EL (cell line): Measurements from ENCODE around the gene GDPD4.

ENCODE experiments used
- DNase-seq: peaks from one replicate; pipeline ENCODE4 v3.0.0-alpha.2; 2016

Gene GDPD4

GRCh38 chr11:77236901-77237300, 64.6 kb downstream of the GDPD4 start:
- DNase-seq = peak; percentile 47

DNA sequence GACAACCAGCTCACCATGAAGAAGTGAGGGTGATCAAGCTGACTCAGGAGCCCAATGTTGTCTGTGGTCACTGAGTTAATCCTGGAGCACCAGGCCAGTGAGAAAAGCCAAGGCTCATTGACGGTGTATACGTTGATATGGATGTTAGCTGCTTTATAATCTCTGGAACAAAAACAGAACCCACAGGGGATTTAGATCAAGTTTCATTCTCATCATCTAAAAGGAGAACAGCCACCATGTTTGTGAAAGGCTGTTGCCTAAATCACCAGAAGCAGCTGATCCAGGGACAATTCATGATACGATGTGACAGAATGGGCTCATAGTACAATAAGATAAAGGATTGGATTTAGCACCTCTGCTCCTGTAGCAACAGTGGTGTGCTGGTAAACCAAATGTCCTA, 68.5 kb downstream of the GDPD4 start:
- DNase-seq = no peak

DNA sequence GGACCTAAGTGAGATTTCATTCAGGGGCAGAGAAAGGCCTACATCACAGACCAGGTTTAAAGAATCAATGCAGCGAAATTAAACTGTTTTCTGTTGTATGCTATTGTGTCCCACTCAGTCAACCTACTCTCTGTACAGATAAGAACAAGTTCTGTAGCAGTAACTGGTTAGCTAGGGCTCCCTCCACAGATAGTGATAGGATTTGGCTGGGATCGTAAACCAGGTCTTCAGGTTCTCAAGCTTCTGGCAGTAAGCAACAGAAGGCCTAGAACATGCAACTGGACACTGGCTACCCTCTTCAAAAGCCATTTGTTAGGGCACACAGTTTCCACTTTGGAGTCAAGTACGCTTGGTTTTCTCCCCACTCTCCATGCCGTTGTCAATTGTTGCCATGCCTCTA, 69.2 kb downstream of the GDPD4 start:
- DNase-seq = no peak

GRCh38 chr11:77231800-77232199, 69.7 kb downstream of the GDPD4 start:
- no peak for DNase-seq

GRCh38 chr11:77230878-77231605, 70.4 kb downstream of the GDPD4 start:
- DNase-seq = no peak

DNA sequence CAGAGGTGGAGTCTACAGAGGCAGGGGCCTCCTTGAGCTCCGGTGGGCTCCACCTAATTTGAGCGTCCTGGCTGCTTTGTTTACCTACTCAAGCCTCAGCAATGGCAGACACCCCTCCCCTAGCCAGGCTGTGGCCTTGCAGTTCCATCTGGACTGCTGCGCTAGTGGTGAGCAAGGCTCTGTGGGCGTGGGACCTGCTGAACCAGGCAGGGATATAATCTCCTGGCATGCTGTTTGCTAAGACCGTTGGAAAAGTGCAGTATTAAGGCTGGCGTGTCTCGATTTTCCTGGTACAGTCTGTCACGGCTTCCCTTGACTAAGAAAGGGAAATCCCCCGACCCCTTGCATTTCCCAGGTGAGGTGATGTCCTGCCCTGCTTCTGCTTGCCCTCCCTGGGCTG, 77.7 kb downstream of the GDPD4 start:
- no peak for DNase-seq

GRCh38 chr11:77217156-77217555, 84.3 kb downstream of the GDPD4 start:
- DNase-seq = no peak

- DNase-seq = no peak
These were observed 86.4 kb downstream of the GDPD4 start for GRCh38 chr11:77215106-77215505.

- no peak for DNase-seq
These were observed 86.9 kb downstream of the GDPD4 start for GRCh38 chr11:77214557-77214956.

- no peak for DNase-seq
These were observed 87.7 kb downstream of the GDPD4 start for GRCh38 chr11:77213589-77214428.

- no peak for DNase-seq
These were observed 88.4 kb downstream of the GDPD4 start for GRCh38 chr11:77213029-77213579.

DNA sequence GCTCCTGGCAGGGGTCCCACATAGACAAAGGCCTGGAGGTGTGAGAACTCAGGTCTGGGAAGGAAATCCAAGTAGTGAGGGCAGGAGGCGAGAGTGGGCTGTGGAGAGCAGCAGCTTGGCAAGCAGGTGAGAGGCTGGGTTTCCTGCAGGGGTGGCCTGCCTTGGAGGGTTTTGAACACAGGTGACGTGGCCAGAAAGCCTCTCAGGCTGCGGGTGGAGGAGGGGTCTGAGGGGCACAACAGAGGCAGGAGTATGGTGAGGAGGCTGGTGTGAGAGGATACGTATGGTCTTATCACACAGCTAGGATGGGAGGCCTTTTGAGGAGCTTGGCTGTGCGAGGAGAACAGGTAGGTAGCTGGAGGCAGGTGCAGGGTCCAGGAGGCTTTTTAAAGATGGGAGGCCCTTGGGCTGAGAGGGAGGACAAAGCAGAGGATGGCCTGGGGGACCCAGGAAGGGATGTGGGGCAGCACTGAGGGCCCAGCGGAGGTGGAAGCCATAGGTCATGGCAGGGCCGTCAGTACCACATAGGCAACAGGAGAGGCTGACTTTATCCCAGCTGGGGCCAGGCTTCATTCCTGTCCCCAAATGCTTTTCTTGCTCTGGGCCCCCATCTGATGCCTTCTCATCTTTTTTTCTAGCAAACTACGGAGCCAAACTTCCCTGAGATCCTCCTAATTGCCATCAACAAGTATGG, 89.0 kb downstream of the GDPD4 start:
- DNase-seq = no peak

DNA sequence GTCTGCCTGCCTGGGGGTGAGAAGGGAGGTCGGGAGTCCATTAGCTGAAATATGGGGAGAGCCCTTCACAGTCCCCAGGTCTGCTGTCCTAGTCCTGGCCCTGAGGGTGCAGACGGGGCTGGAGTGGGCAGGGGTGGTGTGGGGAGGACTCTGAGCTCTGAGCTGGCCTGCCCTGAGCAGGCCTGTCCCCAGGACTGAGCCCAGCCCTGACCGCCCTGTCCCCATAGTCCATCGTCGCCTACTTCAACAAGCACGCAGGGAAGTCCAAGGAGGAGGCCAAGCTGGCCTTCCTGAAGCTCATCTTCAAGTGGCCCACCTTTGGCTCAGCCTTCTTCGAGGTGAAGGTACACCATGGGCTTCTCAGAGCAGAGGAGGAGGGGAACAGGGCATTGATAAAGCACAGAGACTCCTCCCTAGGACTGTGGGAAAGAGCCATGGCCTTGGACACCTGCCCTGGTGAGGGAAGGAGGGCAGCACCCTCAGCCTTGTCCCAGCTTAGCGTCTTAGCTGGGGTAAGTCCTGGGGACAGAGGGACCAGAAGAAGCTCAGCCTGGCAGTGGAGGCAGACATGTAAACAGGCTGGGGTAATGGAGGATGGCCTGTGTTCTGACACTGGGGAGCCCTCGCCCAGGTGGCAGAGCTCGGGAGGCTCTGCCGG, 89.8 kb downstream of the GDPD4 start:
- no peak for DNase-seq

- no peak for DNase-seq
These were observed 90.4 kb downstream of the GDPD4 start for GRCh38 chr11:77211040-77211451.

- no peak for DNase-seq
These were observed 91.8 kb downstream of the GDPD4 start for GRCh38 chr11:77209663-77210062.

DNA sequence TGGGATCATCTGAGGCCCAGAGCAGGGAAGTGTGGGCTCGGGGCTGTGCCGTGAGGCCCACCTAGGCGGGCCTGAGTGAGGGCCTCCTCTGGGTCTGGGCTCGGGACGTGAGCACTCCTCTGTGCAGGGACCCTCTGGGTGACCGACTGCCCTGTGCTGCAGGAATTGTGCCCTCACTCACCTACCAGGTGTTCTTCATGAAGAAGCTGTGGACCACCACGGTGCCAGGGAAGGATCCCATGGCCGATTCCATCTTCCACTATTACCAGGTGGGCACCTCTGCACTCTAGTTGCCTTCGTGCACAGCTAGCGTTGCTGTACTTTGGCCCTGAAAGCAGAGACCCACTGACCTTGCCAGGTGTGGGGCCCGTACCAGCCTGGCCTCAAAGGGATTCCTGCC, 93.0 kb downstream of the GDPD4 start:
- DNase-seq = no peak

GRCh38 chr11:77207618-77208313, 93.7 kb downstream of the GDPD4 start:
- DNase-seq = no peak

DNA sequence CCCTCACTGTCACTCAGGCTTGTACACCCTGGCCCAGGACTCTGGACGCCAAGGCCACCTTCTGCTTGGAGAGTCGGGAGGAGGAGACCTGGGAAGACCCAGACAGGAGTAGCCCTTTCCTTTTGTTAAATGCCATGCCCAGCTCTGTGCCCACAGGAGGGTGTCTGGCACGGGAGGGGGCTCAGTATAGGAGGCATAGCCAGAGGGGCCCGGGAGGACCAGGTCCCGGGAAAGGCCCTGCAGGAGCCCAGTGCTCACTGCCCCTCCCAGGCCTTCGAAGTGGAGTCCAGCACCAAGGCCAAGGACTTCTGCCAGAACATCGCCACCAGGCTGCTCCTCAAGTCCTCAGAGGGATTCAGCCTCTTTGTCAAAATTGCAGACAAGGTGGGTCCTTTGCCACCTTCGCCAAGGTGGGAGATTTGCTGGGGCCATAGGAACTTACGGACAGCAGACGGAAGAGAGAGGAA, 94.4 kb downstream of the GDPD4 start:
- DNase-seq = no peak

DNA sequence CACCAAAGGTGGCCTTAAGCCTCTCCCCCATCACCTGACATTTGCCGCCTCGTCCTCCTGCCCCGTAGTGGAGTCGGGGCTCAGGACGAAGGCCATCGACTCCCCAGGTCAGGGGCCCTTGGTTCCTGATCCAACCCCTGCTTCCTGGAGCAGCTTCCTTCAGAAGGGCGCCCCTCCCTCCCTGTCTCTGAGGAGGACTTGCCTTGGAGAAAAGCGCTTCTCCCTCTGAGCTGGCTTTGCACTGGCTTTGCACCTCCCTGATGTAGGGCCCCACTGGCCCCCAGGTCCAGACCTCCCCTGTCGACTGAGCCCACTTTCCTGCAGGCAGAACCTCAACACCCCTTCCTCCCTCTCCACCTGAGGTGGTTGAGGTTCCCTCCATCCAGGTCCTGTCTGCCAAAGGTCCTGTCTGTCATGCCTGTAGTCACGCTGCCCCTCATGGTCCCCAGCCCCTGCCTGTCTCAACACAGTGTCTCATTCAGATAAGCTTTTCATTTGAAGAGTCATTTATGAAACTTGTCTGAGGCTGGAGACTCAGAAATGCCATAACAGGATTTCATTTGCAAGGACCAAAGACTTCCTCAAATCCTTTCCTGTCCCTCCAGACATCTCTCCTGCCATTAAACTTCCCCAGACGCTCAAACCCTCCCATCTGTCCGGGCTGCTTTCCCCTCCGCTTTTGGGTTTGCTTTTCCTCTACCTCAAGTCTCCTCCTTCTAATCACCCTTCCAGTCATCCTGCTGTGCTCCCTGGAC, 95.0 kb downstream of the GDPD4 start:
- no peak for DNase-seq

DNA sequence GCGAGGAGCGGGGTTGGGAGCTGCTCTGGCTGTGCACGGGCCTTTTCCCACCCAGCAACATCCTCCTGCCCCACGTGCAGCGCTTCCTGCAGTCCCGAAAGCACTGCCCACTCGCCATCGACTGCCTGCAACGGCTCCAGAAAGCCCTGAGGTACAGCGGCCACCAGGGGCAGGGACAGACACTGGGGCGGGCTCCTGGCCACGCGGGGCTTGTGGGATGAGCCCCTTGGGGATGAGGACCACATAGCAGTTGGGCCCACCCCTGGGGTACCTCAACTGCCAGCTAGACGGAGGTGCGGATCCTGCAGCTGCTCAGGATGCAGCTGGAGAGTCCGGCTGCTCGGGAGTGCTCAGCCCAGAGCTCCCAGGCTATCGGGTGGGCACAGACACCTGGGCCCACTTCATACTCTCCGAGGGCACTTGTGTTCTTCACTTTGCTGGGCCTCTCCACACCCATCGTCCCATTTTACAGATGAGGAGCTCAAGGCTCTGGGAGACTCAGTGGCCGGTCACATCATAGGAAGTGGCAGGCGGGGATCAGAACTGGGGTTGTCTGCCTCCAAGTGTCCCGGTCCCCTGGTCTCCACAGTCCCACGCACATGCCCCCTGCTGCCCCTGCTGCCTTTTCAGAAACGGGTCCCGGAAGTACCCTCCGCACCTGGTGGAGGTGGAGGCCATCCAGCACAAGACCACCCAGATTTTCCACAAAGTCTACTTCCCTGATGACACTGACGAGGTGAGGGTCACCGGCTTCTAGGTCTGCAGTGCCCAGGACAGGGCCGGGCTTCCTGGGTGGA, 95.8 kb downstream of the GDPD4 start:
- DNase-seq = no peak
